HUDEP-2 (cell line): ENCODE measurements around the gene CACNA1D.

Source experiments
- DNase-seq, 76 experiments: peaks; one replicate each; lab custom pipeline; 2025; ENCODE audit not compliant: unreplicated experiment in 76 of 76; lab: John Stamatoyannopoulos, UW

The CACNA1D gene

GRCh38 chr3:53731934-53732624 is 237.7 kb downstream of the CACNA1D start:
- DNase-seq, result no peak

GRCh38 chr3:53733446-53733845 is 239.0 kb downstream of the CACNA1D start:
- DNase-seq, result no peak

GRCh38 chr3:53739966-53740365 is 245.6 kb downstream of the CACNA1D start:
- DNase-seq, result no peak

DNA sequence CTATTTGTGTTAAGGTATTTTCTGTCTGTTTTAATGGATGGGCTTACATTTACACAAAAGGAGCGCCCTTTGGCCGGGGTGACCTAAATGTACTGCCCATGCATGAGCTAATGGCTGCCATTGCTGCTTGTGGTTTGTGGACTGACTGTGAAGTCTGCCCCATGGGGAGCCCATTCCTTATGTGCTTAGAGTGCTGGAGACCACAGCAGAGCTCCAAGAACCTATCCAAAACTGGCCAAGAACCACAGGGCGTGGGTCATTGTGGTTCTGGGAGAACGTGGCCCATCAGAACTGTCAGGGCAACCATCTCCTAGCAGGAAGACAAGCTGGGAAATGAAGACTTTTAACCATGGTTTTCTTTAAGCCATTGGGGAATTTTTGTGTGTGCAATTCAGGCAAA is 246.5 kb downstream of the CACNA1D start:
- DNase-seq, result no peak

DNA sequence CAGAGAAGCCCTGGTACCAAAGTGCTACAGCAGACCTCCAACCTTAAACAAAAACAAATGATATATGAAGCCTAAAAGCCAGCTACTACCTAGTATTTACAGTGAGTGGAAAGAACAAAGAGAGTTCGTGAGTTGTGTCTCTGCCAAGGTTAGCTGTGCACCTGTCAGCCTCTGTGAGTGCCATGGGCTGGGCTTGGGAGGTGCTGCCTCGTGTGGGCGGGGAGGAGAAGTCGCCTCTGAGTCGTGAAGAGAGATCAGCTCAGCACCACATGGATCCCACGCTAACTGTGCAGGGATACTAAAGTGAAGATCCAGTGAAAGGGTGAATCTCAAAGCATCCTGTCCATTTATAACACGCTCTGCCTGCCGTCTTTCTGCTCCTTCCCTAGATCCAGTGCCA is 249.9 kb downstream of the CACNA1D start:
- DNase-seq, result no peak

DNA sequence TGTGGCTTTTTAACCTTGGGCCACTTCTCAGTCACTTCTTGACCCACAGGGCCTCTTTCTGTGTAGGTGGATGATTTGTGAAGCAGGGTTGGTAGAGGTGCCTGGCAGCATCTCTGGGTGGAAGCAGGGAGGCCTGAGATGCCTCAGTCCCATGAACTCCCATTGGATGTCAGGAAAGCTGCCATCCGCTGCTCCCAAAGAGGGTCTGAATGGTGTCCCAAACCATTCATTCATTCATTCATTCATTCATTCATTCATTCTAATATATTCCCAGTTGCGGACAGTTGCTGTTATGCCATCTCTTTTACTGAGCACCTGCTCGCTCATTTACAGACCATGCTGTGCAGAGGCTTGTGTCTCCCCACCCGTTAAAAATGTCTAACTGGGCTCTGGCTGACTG is 253.1 kb downstream of the CACNA1D start:
- DNase-seq, result no peak

DNA sequence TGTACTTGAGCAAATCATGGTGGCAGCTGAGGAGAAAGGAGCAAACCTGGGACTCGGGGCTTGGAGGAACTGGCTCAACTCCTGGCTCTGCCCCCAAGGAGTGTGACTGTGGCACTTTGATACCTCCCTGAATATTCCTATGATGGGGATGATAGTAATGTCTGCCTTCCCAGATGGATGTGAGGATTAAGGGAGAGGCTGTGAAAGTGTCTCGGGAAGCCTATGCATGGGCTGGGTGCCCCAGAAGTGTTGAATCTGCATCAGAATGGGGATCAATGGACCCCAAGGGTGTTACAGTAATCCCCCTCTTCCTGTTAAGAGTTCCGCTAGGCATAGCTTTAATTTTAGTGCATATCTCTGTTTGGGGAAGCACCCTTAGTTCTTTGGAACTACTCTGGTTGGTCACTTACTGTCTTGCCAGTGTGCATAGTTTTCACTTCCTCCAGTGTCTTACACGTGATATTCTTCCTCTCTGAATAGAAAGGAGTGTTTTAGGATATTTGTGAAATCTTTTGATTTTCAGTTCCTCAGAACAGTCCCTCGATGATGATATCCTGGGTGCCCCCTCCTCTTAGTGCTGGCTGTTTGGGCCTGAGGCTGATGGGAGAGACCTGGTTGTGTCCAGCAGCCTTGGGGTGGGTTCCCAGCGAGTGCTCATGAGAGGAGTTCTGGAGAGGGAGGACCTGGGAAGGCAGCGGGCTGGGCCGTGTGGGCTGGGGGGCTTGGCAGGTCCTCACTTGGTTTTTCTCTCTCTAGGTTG is 254.3 kb downstream of the CACNA1D start:
- DNase-seq, result no peak

GRCh38 chr3:53749448-53749847 is 255.0 kb downstream of the CACNA1D start:
- DNase-seq, result no peak

DNA sequence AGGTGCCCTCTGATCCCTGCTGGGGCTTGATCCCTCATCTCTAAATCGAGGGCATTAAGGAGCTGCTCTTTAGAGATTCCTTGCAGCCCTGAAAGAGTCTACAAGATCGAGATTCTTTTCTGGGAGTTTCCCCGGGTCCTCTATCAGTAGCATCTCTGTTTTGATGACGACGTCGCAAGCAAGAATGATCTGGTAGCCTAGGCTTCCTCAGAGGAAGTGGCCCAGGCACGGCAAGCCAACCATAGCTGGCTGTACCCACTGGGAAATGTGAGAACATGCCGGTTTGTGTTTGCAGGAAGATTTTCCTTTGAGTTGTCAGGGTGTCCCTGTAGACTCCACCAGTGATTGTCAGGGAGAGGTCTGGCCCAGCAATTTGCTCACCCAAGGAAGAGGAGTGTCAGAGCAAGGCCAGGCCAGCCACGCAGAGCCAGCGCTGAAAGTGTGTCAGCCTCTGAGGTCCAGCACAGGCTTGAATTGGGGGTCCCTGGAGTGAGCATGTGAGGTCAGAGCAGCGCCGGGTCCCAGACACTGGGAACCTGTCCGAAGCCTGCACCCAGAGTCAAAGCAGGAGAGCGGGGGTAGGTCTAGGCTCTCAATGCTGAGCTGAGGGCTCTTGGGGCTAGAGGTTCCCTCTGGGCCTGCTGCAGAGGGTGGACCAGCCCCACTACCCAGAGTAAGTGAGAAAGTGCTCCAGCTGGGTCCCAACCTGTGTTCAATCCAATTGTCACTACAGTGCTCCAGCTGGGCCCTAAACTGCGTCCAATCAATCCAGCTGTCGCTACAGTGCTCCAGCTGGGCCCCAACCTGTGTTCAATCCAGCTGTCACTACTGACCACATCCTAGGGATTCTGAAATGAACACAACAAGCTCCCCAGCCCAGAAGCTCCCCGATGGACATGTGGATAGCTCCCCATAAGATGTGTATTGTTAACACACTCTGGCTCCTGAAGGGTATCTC is 256.1 kb downstream of the CACNA1D start:
- no peak for DNase-seq

DNA sequence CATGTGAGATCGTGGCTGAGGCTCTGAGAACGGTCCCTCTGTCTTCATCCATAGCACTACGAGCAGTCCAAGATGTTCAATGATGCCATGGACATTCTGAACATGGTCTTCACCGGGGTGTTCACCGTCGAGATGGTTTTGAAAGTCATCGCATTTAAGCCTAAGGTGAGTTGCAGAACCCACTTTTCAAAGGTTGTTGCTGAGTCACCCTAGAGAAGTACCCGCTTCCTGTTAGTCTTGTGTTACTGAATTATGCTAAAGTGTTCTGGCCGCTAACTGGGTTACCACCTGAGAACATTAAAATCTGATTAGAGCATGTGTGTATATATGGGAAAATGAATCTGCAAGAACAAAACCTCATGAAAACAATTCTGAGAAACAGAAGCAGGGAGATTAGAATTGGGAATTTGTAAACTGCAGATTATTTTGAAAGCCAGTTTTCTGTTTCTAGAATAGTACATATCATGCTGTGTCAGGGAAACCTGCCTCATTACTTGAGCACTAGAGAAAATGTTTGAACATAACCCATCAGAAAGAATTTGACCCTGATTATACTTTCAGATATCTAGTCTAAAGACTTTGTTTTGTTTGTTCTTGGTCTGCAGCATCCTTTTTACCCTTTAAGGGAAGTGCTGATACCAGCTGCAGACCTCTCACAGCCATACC is 259.2 kb downstream of the CACNA1D start:
- no peak for DNase-seq

DNA sequence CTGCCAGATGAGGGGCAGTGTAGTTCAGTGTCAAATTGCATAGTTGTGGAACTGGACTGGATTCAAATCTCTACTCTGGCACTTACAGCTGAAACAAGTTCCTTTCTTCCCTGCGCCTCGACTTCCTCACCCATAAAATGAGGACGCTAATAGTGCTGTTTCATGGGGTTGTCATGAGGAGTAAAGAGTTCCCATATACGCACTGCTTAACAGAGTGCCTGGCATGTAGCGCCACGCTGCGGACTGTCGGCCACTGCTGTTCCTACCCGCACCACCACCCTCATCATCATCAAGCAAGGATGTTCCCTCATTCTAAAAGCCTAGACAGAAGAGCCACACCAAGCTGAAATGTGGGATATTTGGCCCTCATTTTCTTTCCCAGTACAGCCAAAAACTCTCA is 259.9 kb downstream of the CACNA1D start:
- DNase-seq, result no peak

- no peak for DNase-seq
Measured at GRCh38 chr3:53758846-53759245, 264.4 kb downstream of the CACNA1D start.

DNA sequence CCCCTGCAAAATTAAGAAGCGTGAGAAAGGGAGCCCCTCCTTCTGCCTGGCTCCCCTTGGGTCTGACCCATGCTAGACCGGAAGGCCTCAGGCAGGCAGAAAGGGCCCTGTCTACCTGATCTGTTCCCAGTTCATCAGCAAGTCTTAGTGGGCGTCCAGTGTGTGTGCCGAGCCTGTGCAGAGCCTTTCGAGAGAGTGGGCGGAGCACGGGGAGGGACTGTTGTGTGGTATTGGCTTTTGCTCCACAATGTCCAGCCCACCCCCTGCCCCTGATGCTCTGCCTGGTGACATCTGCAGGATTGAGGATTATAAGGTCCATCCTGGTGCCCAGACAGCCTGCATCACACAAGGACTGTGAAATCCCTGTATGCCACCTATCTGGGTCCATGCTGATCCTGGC is 268.9 kb downstream of the CACNA1D start:
- DNase-seq, result no peak

DNA sequence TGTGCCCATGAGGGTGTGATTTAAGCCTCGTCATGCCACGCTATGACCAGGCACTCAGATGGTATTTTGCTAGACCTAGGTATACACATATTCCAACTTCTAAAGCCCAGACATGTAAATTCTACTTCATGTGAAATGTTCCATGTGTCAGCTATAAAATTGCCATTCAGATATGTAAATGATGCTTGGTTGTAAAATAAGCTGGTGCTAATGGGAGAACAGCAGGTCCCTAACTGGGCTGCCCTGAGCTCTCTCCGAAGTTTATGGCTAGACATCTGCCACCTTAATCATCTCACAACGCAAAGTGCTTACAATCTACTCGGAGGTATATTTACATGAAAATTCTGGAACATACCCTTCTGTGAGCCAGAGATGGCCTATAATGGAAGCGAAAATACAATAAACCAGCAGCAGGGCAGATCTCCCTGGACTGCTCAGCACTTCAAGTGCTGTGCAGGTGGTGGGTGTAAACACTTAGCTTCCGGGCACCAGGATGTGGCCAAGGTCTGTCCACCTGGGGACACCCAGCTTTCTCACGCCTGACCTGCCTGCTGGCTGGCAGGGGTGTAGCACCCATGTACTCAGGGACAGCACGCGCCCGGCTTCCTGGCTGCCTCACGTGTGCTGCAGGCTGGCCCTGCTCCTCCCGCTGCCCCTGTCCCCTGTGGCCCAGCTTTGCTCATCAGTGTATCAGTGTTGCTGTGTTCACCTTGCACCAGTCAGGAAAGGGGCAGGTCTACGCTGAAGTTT is 269.8 kb downstream of the CACNA1D start:
- DNase-seq, result no peak

- DNase-seq, result no peak
Measured at GRCh38 chr3:53765753-53766152, 271.3 kb downstream of the CACNA1D start.

- no peak for DNase-seq
Measured at GRCh38 chr3:53766706-53767105, 272.3 kb downstream of the CACNA1D start.

GRCh38 chr3:53768478-53769459 is 274.4 kb downstream of the CACNA1D start:
- DNase-seq, result no peak

DNA sequence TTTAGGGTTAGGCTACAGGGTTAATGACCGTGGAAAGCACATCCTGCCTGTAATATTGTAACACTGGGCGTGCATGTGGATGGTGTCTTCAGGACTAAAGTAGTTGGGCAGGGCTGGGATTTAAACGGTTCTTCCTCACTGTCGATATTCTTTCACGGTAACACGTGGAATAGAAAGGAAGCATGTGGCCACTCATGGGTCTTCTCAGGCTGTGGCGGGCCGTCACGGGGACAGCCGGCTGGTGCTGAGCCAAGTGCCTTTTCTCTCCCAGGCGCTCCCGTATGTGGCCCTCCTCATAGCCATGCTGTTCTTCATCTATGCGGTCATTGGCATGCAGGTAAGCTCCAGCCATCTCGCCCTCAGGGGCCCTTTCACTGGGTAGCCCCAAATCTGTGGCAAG is 278.2 kb downstream of the CACNA1D start:
- DNase-seq, result no peak

GRCh38 chr3:53773021-53773436 is 278.6 kb downstream of the CACNA1D start:
- DNase-seq, result no peak
